SK-N-SH treated with all-trans-retinoic acid at 6 μM for 48 hours (cell line): ENCODE data around the gene OR5K2.

ENCODE experiments used
- ATAC-seq: fragments of 200-7000 bp; cut with Tn5 transposase; 3 replicates; pipeline ENCODE4 v1.9.1; 2020; ENCODE audit warnings: mild to moderate bottlenecking, moderate library complexity
- ARNTL ChIP-seq: fragments of 450-650 bp; formaldehyde crosslinking; IDR thresholded peaks from 2 replicates; pipeline ENCODE4 v1.5.0; 2020; ENCODE audit warnings: low read depth, mild to moderate bottlenecking, moderate library complexity, borderline replicate concordance
- BACH2 ChIP-seq: fragments of 250-450 bp; sonication (Bioruptor Pico); IDR thresholded peaks from 2 replicates; pipeline ENCODE4 v1.9.0; 2021; ENCODE audit warnings: mild to moderate bottlenecking, borderline replicate concordance
- CSDC2 ChIP-seq: fragments of 250-450 bp; sonication (Bioruptor Pico); IDR thresholded peaks from 2 replicates; pipeline ENCODE4 v1.5.0; 2020; ENCODE audit warnings: mild to moderate bottlenecking, moderate library complexity
- ESRRG ChIP-seq: fragments of 250-450 bp; sonication (Bioruptor Pico); IDR thresholded peaks from 2 replicates; pipeline ENCODE4 v1.6.1; 2021; ENCODE audit warnings: mild to moderate bottlenecking
- GLIS3 ChIP-seq: fragments of 250-450 bp; sonication (Bioruptor Pico); IDR thresholded peaks from 2 replicates; pipeline ENCODE4 v1.5.0; 2020; ENCODE audit warnings: mild to moderate bottlenecking, moderate library complexity
- ISL1 ChIP-seq: fragments of 250-450 bp; sonication (Bioruptor Pico); IDR thresholded peaks from 2 replicates; pipeline ENCODE4 v2.1.2; 2022; ENCODE audit warnings: mild to moderate bottlenecking, moderate library complexity
- OSR1 ChIP-seq: fragments of 250-450 bp; sonication (Bioruptor Pico); IDR thresholded peaks from 2 replicates; pipeline ENCODE4 v1.8.0; 2022; ENCODE audit warnings: moderate library complexity, mild to moderate bottlenecking, inconsistent platforms
- PPARA ChIP-seq: fragments of 250-450 bp; sonication (Bioruptor Pico); IDR thresholded peaks from 2 replicates; pipeline ENCODE4 v1.5.0; 2020; ENCODE audit warnings: mild to moderate bottlenecking, borderline replicate concordance
- SNAI2 ChIP-seq: fragments of 250-450 bp; sonication (Bioruptor Pico); IDR thresholded peaks from 2 replicates; pipeline ENCODE4 v1.5.0; 2020; ENCODE audit warnings: mild to moderate bottlenecking, moderate library complexity
- TCF4 ChIP-seq: fragments of 250-450 bp; sonication (Bioruptor Pico); IDR thresholded peaks from 2 replicates; pipeline ENCODE4 v1.8.0; 2021; ENCODE audit warnings: mild to moderate bottlenecking, moderate library complexity, borderline replicate concordance
- TOX ChIP-seq: fragments of 250-450 bp; sonication (Bioruptor Pico); IDR thresholded peaks from 2 replicates; pipeline ENCODE4 v1.8.0; 2021; ENCODE audit warnings: mild to moderate bottlenecking, moderate library complexity, borderline replicate concordance
- ZC3H10 ChIP-seq: fragments of 250-450 bp; sonication (Bioruptor Pico); IDR thresholded peaks from 2 replicates; pipeline ENCODE4 v1.5.1; 2021; ENCODE audit warnings: mild to moderate bottlenecking, moderate library complexity
- ZFP3 ChIP-seq: fragments of 250-450 bp; sonication (Bioruptor Pico); IDR thresholded peaks from 2 replicates; pipeline ENCODE4 v1.5.0; 2020; ENCODE audit warnings: mild to moderate bottlenecking, moderate library complexity
- ZFP30 ChIP-seq: fragments of 450-650 bp; formaldehyde crosslinking; IDR thresholded peaks from 2 replicates; pipeline ENCODE4 v1.5.0; 2022; ENCODE audit warnings: mild to moderate bottlenecking, moderate library complexity
- ZNF565 ChIP-seq: fragments of 450-650 bp; formaldehyde crosslinking; conservative IDR thresholded peaks from 2 replicates; pipeline ENCODE4 v1.5.0; 2020; ENCODE audit warnings: low read depth, mild to moderate bottlenecking, moderate library complexity
- ZNF70 ChIP-seq: fragments of 450-650 bp; formaldehyde crosslinking; IDR thresholded peaks from 2 replicates; pipeline ENCODE4 v1.5.0; 2020; ENCODE audit warnings: mild to moderate bottlenecking, moderate library complexity
- ZNF8 ChIP-seq: fragments of 450-650 bp; formaldehyde crosslinking; IDR thresholded peaks from 2 replicates; pipeline ENCODE4 v1.5.0; 2020; ENCODE audit warnings: mild to moderate bottlenecking, moderate library complexity
- TF ChIP-seq, protein P1 (sequence below): fragments of 250-450 bp; sonication (Bioruptor Pico); IDR thresholded peaks from 2 replicates; pipeline ENCODE4 v1.5.1; 2020; ENCODE audit warnings: low read depth, mild to moderate bottlenecking, moderate library complexity
- TF ChIP-seq, protein P2 (sequence below): fragments of 250-450 bp; sonication (Bioruptor Pico); IDR thresholded peaks from 2 replicates; pipeline ENCODE4 v1.8.0; 2021; ENCODE audit warnings: low read depth, mild to moderate bottlenecking, moderate library complexity, borderline replicate concordance
- TF ChIP-seq, protein P3 (sequence below): fragments of 250-450 bp; sonication (Bioruptor Pico); IDR thresholded peaks from 2 replicates; pipeline ENCODE4 v1.5.1; 2021; ENCODE audit warnings: mild to moderate bottlenecking, moderate library complexity
- TF ChIP-seq, protein P4 (sequence below): fragments of 250-450 bp; sonication (Bioruptor Pico); IDR thresholded peaks from 2 replicates; pipeline ENCODE4 v1.8.0; 2020; ENCODE audit warnings: mild to moderate bottlenecking, moderate library complexity, borderline replicate concordance

OR5K2 gene

DNA sequence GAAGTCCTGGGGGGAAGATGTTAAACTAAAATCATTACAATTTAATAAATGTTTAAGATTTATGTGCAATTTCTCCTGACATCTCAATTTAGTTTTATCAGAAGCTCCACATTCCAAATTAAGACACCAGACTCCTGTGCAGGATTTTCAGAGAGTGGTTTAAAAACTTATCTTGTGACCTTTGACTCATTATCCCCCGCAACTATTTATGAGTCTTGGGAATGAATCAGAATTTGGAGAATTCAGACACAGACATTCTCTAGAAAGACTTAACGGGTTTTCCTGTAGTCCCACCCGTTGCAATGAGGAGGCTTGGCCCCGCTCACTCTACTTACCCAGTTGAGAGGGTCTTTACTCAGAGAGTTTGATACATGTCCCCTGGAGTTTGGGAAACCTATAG lies 7.1 kb downstream of the OR5K2 start (continued):
- TF ChIP-seq CSDC2 (CRISPR knock-in tag) (no peak), ZFP30 (CRISPR knock-in tag) (no peak), ESRRG (CRISPR knock-in tag) (no peak), ZC3H10 (CRISPR knock-in tag) (no peak), ZNF8 (no peak), BACH2 (CRISPR knock-in tag) (no peak), TCF4 (CRISPR knock-in tag) (no peak)

DNA sequence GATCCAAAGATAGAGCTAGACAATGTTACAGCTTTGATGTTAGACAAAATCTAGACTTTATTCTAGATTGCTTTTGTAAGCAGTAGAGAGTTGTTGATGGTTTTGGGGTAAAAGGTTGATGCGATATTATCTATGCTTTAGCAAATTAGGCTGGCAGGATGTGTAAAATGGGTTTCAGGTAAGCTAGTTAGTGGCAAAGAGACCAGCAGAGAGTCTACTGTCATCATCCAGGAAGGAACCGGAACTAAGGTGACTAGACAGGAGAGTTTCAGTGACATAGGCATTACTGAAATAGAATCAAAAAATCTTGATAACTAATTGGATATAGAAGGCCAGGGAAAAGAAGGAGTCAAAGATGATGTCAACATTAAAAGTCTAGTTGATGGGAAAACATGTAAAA lies 11.1 kb downstream of the OR5K2 start:
- TF ChIP-seq OSR1 (CRISPR knock-in tag) = no peak
- no peak for TF ChIP-seq ZNF8
- no peak for ATAC-seq

DNA sequence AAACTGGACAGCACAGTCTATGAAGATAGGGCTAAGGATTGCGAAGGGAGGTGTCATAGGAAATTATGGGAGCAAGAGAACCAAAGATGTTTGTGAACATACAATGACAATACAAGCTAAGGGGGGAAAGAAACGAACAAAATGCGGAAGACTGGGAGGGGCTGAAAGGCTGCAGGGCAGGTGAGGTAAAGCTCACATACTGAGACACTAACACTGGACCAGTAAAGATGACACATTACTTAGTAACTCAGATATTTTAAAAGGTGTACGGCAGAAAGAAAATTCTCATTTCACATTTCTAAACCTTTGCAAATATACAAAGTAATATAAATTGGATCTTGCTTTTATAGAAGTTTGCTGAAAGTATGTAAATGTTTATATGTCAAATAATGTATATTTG lies 15.1 kb downstream of the OR5K2 start:
- no peak for ATAC-seq
- TF ChIP-seq, protein P1, sequence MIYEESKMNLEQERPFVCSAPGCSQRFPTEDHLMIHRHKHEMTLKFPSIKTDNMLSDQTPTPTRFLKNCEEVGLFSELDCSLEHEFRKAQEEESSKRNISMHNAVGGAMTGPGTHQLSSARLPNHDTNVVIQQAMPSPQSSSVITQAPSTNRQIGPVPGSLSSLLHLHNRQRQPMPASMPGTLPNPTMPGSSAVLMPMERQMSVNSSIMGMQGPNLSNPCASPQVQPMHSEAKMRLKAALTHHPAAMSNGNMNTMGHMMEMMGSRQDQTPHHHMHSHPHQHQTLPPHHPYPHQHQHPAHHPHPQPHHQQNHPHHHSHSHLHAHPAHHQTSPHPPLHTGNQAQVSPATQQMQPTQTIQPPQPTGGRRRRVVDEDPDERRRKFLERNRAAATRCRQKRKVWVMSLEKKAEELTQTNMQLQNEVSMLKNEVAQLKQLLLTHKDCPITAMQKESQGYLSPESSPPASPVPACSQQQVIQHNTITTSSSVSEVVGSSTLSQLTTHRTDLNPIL (CRISPR knock-in tag) = no peak
- TF ChIP-seq GLIS3 (CRISPR knock-in tag) (no peak), CSDC2 (CRISPR knock-in tag) (no peak), OSR1 (CRISPR knock-in tag) (no peak)

DNA sequence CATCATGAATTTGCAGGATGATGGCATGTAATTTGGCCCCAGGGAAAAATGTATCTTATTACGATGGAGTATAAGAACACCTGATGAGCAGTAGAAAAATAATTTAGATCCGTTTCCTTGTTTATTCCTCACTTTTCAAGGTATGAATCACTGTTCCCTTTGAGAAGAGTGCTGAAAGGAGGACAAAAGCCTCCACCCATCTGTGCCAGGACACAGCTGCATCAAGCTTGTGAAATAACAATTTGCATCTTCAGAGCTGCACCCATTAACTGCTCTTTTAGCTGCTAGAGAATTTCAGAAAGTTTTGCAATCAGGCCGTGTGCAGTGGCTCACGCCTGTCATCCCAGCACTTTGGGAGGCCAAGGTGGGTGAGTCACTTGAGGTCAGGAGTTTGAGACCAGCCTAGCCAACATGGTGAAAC lies 15.6 kb downstream of the OR5K2 start:
- TF ChIP-seq PPARA (CRISPR knock-in tag) (no peak), TCF4 (CRISPR knock-in tag) (no peak), ZNF565 (CRISPR knock-in tag) (no peak), BACH2 (CRISPR knock-in tag) (no peak), SNAI2 (CRISPR knock-in tag) (no peak), ZC3H10 (CRISPR knock-in tag) (no peak), ZNF8 (no peak), TOX (CRISPR knock-in tag) (no peak), ARNTL (no peak), GLIS3 (CRISPR knock-in tag) (no peak), ZFP3 (CRISPR knock-in tag) (no peak)
- TF ChIP-seq, protein P2, sequence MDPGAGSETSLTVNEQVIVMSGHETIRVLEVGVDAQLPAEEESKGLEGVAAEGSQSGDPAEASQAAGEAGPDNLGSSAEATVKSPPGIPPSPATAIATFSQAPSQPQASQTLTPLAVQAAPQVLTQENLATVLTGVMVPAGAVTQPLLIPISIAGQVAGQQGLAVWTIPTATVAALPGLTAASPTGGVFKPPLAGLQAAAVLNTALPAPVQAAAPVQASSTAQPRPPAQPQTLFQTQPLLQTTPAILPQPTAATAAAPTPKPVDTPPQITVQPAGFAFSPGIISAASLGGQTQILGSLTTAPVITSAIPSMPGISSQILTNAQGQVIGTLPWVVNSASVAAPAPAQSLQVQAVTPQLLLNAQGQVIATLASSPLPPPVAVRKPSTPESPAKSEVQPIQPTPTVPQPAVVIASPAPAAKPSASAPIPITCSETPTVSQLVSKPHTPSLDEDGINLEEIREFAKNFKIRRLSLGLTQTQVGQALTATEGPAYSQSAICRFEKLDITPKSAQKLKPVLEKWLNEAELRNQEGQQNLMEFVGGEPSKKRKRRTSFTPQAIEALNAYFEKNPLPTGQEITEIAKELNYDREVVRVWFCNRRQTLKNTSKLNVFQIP = no peak
- ATAC-seq = no peak

DNA sequence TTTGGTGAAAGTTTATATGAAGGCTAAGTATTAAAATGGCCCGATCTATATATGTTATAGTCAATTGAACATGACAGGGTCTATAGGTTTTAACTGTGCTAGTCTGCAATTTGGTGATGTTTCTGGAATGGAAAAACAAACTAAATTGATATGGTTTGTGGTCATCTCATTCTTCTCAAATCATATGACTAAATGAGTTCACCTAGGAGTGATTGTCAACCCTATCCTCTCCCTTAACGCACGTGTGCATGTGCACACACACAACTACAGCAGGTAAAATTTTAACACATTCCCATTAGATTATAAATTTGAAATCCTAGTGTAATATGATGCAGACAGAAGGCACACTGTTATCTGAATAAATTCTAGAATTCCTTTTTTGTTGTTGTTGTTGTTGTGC lies 16.3 kb downstream of the OR5K2 start:
- no peak for ATAC-seq
- TF ChIP-seq GLIS3 (CRISPR knock-in tag) (no peak), ISL1 (CRISPR knock-in tag) (no peak), TCF4 (CRISPR knock-in tag) (no peak), BACH2 (CRISPR knock-in tag) (no peak), CSDC2 (CRISPR knock-in tag) (no peak), ZFP3 (CRISPR knock-in tag) (no peak), ZNF8 (no peak), ZNF70 (no peak), ARNTL (no peak), SNAI2 (CRISPR knock-in tag) (no peak), ZC3H10 (CRISPR knock-in tag) (no peak)
- TF ChIP-seq, protein P1 (CRISPR knock-in tag) = no peak
- TF ChIP-seq, protein P3, sequence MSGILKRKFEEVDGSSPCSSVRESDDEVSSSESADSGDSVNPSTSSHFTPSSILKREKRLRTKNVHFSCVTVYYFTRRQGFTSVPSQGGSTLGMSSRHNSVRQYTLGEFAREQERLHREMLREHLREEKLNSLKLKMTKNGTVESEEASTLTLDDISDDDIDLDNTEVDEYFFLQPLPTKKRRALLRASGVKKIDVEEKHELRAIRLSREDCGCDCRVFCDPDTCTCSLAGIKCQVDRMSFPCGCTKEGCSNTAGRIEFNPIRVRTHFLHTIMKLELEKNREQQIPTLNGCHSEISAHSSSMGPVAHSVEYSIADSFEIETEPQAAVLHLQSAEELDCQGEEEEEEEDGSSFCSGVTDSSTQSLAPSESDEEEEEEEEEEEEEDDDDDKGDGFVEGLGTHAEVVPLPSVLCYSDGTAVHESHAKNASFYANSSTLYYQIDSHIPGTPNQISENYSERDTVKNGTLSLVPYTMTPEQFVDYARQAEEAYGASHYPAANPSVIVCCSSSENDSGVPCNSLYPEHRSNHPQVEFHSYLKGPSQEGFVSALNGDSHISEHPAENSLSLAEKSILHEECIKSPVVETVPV = no peak

DNA sequence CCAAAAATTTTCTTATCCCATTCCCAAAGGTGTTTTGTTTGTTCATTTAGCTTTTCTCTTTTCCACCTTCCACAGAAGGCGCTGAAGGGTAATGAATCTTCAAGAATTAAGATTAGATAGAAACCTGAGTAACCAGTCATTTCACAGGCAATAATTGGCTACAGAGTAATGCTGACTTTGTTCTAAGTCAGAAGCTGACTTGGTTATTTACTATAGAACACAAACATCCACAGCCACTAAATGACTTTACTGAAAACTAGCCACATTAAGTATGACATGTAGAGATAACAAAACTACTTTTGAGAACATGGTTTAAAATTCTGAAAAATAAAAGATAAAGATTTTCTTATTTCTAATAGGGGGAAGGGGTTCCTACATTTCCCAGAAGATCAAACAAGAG lies 17.5 kb downstream of the OR5K2 start:
- no peak for ATAC-seq
- no peak for TF ChIP-seq OSR1 (CRISPR knock-in tag)
- TF ChIP-seq ARNTL = no peak
- TF ChIP-seq, protein P4, sequence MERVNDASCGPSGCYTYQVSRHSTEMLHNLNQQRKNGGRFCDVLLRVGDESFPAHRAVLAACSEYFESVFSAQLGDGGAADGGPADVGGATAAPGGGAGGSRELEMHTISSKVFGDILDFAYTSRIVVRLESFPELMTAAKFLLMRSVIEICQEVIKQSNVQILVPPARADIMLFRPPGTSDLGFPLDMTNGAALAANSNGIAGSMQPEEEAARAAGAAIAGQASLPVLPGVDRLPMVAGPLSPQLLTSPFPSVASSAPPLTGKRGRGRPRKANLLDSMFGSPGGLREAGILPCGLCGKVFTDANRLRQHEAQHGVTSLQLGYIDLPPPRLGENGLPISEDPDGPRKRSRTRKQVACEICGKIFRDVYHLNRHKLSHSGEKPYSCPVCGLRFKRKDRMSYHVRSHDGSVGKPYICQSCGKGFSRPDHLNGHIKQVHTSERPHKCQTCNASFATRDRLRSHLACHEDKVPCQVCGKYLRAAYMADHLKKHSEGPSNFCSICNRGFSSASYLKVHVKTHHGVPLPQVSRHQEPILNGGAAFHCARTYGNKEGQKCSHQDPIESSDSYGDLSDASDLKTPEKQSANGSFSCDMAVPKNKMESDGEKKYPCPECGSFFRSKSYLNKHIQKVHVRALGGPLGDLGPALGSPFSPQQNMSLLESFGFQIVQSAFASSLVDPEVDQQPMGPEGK (CRISPR knock-in tag) = no peak
- TF ChIP-seq ZNF565 (CRISPR knock-in tag) = no peak
- TF ChIP-seq CSDC2 (CRISPR knock-in tag) = no peak
- TF ChIP-seq ZFP30 (CRISPR knock-in tag) = no peak
